A549 (cell line): ENCODE data around the gene KRTAP10-8. TPM values are rescaled to one million over a fixed set of nuclear protein-coding genes. Genes with fewer than 3 reads are reported as not detected.

Experiments
- ATAC-seq, 2 experiments: fragments of 200-7000 bp in 1 of 2; fragments of >200 bp in 1 of 2; cut with Nextera tagmentation in 1 of 2; cut with Tn5 transposase in 1 of 2; 3 replicates each; pipeline versions ENCODE4 v1.8.0 to v1.9.1; 2018 to 2020; ENCODE audit warnings: mild to moderate bottlenecking in 1 of 2, moderate library complexity in 1 of 2
- CTCF ChIA-PET: fragments of 300-600 bp; sonication (Branson Sonifier 250); formaldehyde crosslinking; extraction: SDS; loops from one replicate; lab custom pipeline; 2021; ENCODE audit warnings: antibody characterized with exemption, inconsistent platforms; lab: Yijun Ruan, JAX
- POLR2A ChIA-PET: fragments of 350-600 bp; formaldehyde crosslinking; extraction: SDS; loops from one replicate; lab custom pipeline; 2021; ENCODE audit warnings: antibody characterized with exemption, inconsistent platforms; lab: Yijun Ruan, JAX
- DNase-seq, 2 experiments: peaks; one replicate each; pipeline versions ENCODE4 v3.0.0 to v3.0.0-alpha.2; 2011 to 2016; ENCODE audit warnings: low read depth in 1 of 2, low spot score in 1 of 2
- FAIRE-seq: peaks from 2 replicates; lab custom pipeline; 2011; peaks lifted over from hg19 to GRCh38; lab: Jason Lieb, UNC
- H3K27ac ChIP-seq, 2 experiments: fragments of >200 bp; sonication (Bioruptor Twin); formaldehyde crosslinking; 3 replicates each; pipeline ENCODE4 v1.5.1; 2016 to 2017
- H3K4me1 ChIP-seq: fragments of >200 bp; sonication (Bioruptor Twin); formaldehyde crosslinking; 3 replicates; pipeline ENCODE4 v1.6.1; 2016
- H3K4me2 ChIP-seq: fragments of >200 bp; sonication (Bioruptor Twin); formaldehyde crosslinking; 3 replicates; pipeline ENCODE4 v1.6.1; 2016
- H3K4me3 ChIP-seq: fragments of >200 bp; sonication (Bioruptor Twin); formaldehyde crosslinking; 3 replicates; pipeline ENCODE4 v1.5.1; 2016
- H3K9me3 ChIP-seq: fragments of >200 bp; sonication (Bioruptor Twin); formaldehyde crosslinking; 3 replicates; pipeline ENCODE4 v1.6.1; 2016
- CHD2 ChIP-seq: fragments of 150-350 bp; IDR thresholded peaks from 2 replicates; pipeline ENCODE4 v1.6.1; 2014; ENCODE audit warnings: low read length; ENCODE audit not compliant: partially characterized antibody
- EHMT2 ChIP-seq: fragments of 200-600 bp; sonication (generic); IDR thresholded peaks from 2 replicates; pipeline ENCODE4 v1.6.1; 2016; ENCODE audit warnings: antibody characterized with exemption, low read depth, mild to moderate bottlenecking, moderate library complexity
- ESRRA ChIP-seq: fragments of 150-350 bp; IDR thresholded peaks from 2 replicates; pipeline ENCODE4 v1.6.1; 2014; ENCODE audit warnings: mild to moderate bottlenecking, low read length, borderline replicate concordance
- FOSL2 ChIP-seq, 2 experiments: fragments of 450-650 bp in 1 of 2; fragments of >200 bp in 1 of 2; sonication (Bioruptor Twin) in 1 of 2; formaldehyde crosslinking; IDR thresholded peaks; 2 replicates each; pipeline versions ENCODE4 v1.5.0 to v1.6.1; 2016 to 2020; ENCODE audit warnings: mild to moderate bottlenecking in 1 of 2, moderate library complexity in 1 of 2
- FOXS1 ChIP-seq: fragments of 250-450 bp; sonication (Bioruptor Pico); IDR thresholded peaks from 2 replicates; pipeline ENCODE4 v1.5.0; 2020; ENCODE audit warnings: mild to moderate bottlenecking, moderate library complexity
- HEYL ChIP-seq: fragments of 250-450 bp; sonication (Bioruptor Pico); IDR thresholded peaks from 2 replicates; pipeline ENCODE4 v1.8.0; 2021; ENCODE audit warnings: mild to moderate bottlenecking, moderate library complexity
- HOXA7 ChIP-seq: fragments of 250-450 bp; sonication (Bioruptor Pico); IDR thresholded peaks from 2 replicates; pipeline ENCODE4 v1.5.0; 2020; ENCODE audit warnings: mild to moderate bottlenecking, moderate library complexity
- JUNB ChIP-seq: fragments of >200 bp; sonication (Bioruptor Twin); formaldehyde crosslinking; IDR thresholded peaks from 2 replicates; pipeline ENCODE4 v1.6.1; 2016
- MAFK ChIP-seq: fragments of 450-650 bp; IDR thresholded peaks from 2 replicates; pipeline ENCODE4 v1.6.1; 2014; ENCODE audit not compliant: partially characterized antibody
- MAZ ChIP-seq: fragments of 150-350 bp; IDR thresholded peaks from 2 replicates; pipeline ENCODE4 v1.6.1; 2014; ENCODE audit warnings: antibody characterized with exemption, low read depth, low read length, borderline replicate concordance
- MYC ChIP-seq: IDR thresholded peaks from 2 replicates; pipeline ENCODE4 v1.6.1; 2012; ENCODE audit warnings: mild to moderate bottlenecking, inconsistent platforms, low read length, improper control_type of control experiment, borderline replicate concordance
- NFE2L2 ChIP-seq: fragments of 150-350 bp; conservative IDR thresholded peaks from 2 replicates; pipeline ENCODE4 v1.6.1; 2014; ENCODE audit warnings: low read length
- POLR2A ChIP-seq: IDR thresholded peaks from 2 replicates; pipeline ENCODE4 v1.6.1; 2012; ENCODE audit warnings: mild to moderate bottlenecking, low read length
- POLR2AphosphoS2 ChIP-seq: conservative IDR thresholded peaks from 2 replicates; pipeline ENCODE4 v1.6.1; 2012; ENCODE audit warnings: low read length, improper control_type of control experiment, inconsistent platforms
- RNF2 ChIP-seq: fragments of 200-600 bp; sonication (generic); IDR thresholded peaks from 2 replicates; pipeline ENCODE4 v1.6.1; 2016; ENCODE audit warnings: low read depth, mild to moderate bottlenecking, antibody characterized with exemption, moderate library complexity, borderline replicate concordance
- SMC3 ChIP-seq: fragments of >200 bp; sonication (Bioruptor Twin); formaldehyde crosslinking; IDR thresholded peaks from 3 replicates; pipeline ENCODE4 v1.6.1; 2018; ENCODE audit warnings: inconsistent platforms
- SREBF2 ChIP-seq: fragments of 450-650 bp; IDR thresholded peaks from 2 replicates; pipeline ENCODE4 v1.6.1; 2014; ENCODE audit warnings: mild to moderate bottlenecking, moderate library complexity
- TFCP2L1 ChIP-seq: fragments of 250-450 bp; sonication (Bioruptor Pico); IDR thresholded peaks from 2 replicates; pipeline ENCODE4 v1.5.0; 2021; ENCODE audit warnings: mild to moderate bottlenecking
- ZFP36 ChIP-seq: fragments of 450-650 bp; IDR thresholded peaks from 2 replicates; pipeline ENCODE4 v1.6.1; 2014; ENCODE audit warnings: borderline replicate concordance; ENCODE audit not compliant: partially characterized antibody
- WGBS: methylation state at CpG from one replicate; pipeline ENCODE4 v1.1.6; 2017; ENCODE audit errors: missing lambda C conversion rate; 5-methylcytosine and 5-hydroxymethylcytosine counted together
- polyA plus RNA-seq, 4 experiments: library from polyadenylated mRNA; depleted of rRNA in 3 of 4; stranded (reverse); fragments of >200 nt; fragmentation: RNase III in 1 of 4; extraction: RNeasy Plus Mini Kit Qiagen cat#74134 plus additional on column Dnase treatment in 1 of 4; gene quantifications; 2 replicates in 3 of 4; 3 replicates in 1 of 4; pipeline ENCODE4 v1.2.3, GENCODE V29; 2011 to 2017
- TF ChIP-seq, protein P1 (sequence below): fragments of >200 bp; sonication (Bioruptor Twin); formaldehyde crosslinking; IDR thresholded peaks from 2 replicates; pipeline ENCODE4 v1.6.1; 2016
- TF ChIP-seq, protein P2 (sequence below): fragments of 150-350 bp; IDR thresholded peaks from 2 replicates; pipeline ENCODE4 v1.6.1; 2014; ENCODE audit warnings: low read depth, mild to moderate bottlenecking, low read length
- TF ChIP-seq, protein P3 (sequence below): fragments of >200 bp; sonication (Bioruptor Twin); formaldehyde crosslinking; IDR thresholded peaks from 3 replicates; pipeline ENCODE4 v1.6.1; 2016

The KRTAP10-8 gene
- polyA plus RNA-seq, 2 of the 4 experiments (the other 2 are of a cell fraction) = not detected

DNA sequence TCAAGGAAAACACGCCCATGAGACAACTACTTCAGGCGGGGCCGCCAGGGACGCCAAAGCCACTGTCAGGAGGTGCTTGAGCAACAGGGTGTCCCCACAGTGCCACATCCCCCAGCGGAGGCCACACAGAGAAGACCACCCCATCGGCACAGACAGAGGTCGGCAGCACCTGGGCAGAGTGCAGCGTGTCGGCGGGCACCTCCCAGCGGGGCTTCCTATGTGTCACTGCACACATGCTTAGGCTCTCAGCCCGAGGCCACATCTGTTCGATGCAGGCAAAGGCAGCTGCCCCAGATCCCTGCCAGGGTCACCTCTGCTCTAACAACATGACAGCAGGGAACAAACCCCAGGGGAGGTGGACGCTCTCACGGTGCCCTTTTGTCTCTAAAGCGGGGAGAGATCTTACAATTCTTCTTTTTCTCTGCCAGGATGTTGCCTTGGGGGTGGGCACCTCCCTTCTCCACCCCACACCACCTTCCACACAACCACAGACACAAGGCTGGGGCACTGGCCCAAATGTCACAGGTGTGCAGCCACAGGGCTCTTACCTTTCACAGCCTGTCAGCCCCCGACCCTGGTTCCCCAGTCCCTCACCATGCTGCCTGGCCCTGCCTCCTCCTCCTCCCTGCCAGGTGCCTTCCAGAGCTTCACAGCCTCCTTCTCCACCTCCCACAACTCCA is 4.2 kb downstream of the KRTAP10-8 start (continued):
- no peak for TF ChIP-seq ESRRA
- TF ChIP-seq POLR2A = no peak
- TF ChIP-seq RNF2 = no peak
- TF ChIP-seq, protein P1, sequence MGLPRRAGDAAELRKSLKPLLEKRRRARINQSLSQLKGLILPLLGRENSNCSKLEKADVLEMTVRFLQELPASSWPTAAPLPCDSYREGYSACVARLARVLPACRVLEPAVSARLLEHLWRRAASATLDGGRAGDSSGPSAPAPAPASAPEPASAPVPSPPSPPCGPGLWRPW = no peak
- TF ChIP-seq, all 56 proteins: peak for 0

DNA sequence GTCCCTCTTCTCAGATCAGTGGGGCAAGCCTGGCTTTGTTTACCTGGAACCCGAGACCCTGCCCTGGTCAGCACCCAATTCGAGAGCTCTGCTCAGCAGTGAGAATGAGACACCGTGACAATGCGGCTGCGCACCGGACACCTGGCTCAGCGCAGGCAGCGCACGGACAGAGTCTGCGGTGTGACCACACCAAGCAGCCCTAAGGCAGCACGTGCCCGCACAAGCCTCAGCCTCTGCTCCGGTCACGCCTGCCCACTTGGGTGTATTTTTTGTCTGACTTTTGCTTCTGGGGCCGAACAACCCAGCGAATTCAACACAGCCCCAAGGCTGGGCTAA is 4.7 kb downstream of the KRTAP10-8 start:
- Histone ChIP-seq H3K27ac (no peak overlapping the region), H3K4me3 (no peak overlapping the region), H3K4me1 (no peaks in the 10 kb centered on the region), H3K4me2 (no peak overlapping the region), H3K9me3 (0 out of 3 replicates have a peak, but pooled peaks cover 2% of the 10 kb centered on the region)
- no peak for TF ChIP-seq MAFK
- no peak for TF ChIP-seq EHMT2
- no peak for TF ChIP-seq HOXA7
- no peak for TF ChIP-seq SREBF2
- TF ChIP-seq, protein P2, sequence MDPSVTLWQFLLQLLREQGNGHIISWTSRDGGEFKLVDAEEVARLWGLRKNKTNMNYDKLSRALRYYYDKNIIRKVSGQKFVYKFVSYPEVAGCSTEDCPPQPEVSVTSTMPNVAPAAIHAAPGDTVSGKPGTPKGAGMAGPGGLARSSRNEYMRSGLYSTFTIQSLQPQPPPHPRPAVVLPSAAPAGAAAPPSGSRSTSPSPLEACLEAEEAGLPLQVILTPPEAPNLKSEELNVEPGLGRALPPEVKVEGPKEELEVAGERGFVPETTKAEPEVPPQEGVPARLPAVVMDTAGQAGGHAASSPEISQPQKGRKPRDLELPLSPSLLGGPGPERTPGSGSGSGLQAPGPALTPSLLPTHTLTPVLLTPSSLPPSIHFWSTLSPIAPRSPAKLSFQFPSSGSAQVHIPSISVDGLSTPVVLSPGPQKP = no peak
- no peak for TF ChIP-seq POLR2A
- TF ChIP-seq, protein P3, sequence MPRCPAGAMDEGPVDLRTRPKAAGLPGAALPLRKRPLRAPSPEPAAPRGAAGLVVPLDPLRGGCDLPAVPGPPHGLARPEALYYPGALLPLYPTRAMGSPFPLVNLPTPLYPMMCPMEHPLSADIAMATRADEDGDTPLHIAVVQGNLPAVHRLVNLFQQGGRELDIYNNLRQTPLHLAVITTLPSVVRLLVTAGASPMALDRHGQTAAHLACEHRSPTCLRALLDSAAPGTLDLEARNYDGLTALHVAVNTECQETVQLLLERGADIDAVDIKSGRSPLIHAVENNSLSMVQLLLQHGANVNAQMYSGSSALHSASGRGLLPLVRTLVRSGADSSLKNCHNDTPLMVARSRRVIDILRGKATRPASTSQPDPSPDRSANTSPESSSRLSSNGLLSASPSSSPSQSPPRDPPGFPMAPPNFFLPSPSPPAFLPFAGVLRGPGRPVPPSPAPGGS = no peak
- TF ChIP-seq ZFP36 = no peak
- TF ChIP-seq HEYL (CRISPR knock-in tag) = no peak
- no peak for TF ChIP-seq NFE2L2
- TF ChIP-seq JUNB = no peak
- POLR2A ChIA-PET = no interaction called here
- ATAC-seq = no peak
- no peak for FAIRE-seq
- CTCF ChIA-PET = no interaction called here
- no peak for DNase-seq
- WGBS = 7% methylated on average over 3 of the region's 16 CpGs

DNA sequence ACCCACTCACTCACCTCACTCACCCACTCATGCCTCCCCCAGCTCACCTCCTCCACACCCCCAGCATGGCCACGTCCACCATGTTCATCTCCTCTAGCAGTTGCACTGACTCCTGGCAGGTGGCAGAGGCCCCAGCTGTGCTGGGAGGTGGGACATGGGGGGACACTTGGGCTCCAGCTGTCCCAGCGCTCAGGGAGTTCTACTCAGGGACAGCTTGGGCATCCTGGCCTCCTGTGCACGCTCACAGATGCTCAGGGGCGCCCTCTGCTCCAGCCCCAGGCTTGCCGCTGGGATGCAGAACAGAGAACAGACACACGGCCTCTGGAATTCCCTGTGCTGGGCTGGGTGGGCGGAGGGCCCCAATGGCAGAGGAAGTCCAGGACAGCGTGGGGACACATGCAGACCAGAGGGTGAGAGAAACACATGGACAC is 5.2 kb downstream of the KRTAP10-8 start:
- H3K4me1 ChIP-seq = no peaks in the 10 kb centered on the region
- TF ChIP-seq, protein P2 = no peak
- no peak for TF ChIP-seq ZFP36
- TF ChIP-seq MYC = no peak
- no peak for TF ChIP-seq TFCP2L1 (CRISPR knock-in tag)
- TF ChIP-seq HOXA7 = no peak
- TF ChIP-seq CHD2 = no peak
- TF ChIP-seq POLR2AphosphoS2 = no peak
- TF ChIP-seq FOSL2 (IDR thresholded peaks at IDR 0.05) = no peak
- TF ChIP-seq FOSL2 (CRISPR knock-in tag; IDR thresholded peaks at IDR 0.05) = no peak
- no peak for TF ChIP-seq MAZ
- TF ChIP-seq SMC3 = no peak
- TF ChIP-seq FOXS1 (CRISPR knock-in tag) = no peak
- FAIRE-seq (no peak), ATAC-seq (no peak), DNase-seq (no peak)
- H3K4me3 ChIP-seq = no peak overlapping the region
- H3K4me2 ChIP-seq = no peak overlapping the region
- no peak overlapping the region for H3K27ac ChIP-seq
- ChIA-PET POLR2A (no interaction called here), CTCF (no interaction called here)
- 0% methylated on average over 2 of the region's 8 CpGs for WGBS
- H3K9me3 ChIP-seq = no peaks in the 10 kb centered on the region
